H1 (cell line): ENCODE results near the gene WDR59.

Experiments
- EZH2 ChIP-seq: fragments of 200-600 bp; sonication (generic); IDR thresholded peaks from 2 replicates; pipeline ENCODE4 v1.7.1; 2012; ENCODE audit warnings: low read depth, mild to moderate bottlenecking, moderate library complexity, low read length, inconsistent platforms; ENCODE audit not compliant: severe bottlenecking
- YY1 ChIP-seq: IDR thresholded peaks from 2 replicates; pipeline ENCODE4 v1.6.1; 2011; ENCODE audit warnings: low read depth, mild to moderate bottlenecking, low read length

GRCh38 chr16:74951681-74952080, 33.2 kb downstream of the WDR59 start:
- TF ChIP-seq EZH2 (no peak), YY1 (no peak)
